Activated naive CD4-positive, alpha-beta T cell treated with anti-CD3 and anti-CD28 coated beads, Interleukin-2, amount 10 ng/mL, durations not matched to agents 7 days and 5 days (primary cell): ENCODE results near the gene PRKN.

Experiments
- CTCF ChIA-PET: fragments of 350-600 bp; sonication (Branson Sonifier 250); formaldehyde crosslinking; loops from one replicate; lab custom pipeline; 2021; ENCODE audit warnings: antibody characterized with exemption; lab: Charles Lee
- DNase-seq: peaks from one replicate; pipeline ENCODE4 v3.0.0-alpha.2; 2020
- H3K27ac Mint-ChIP-seq: one replicate; pipeline ENCODE4 v1.8.0; 2021; ENCODE audit warnings: mild to moderate bottlenecking, moderate library complexity, mixed read lengths
- H3K27me3 Mint-ChIP-seq: one replicate; pipeline ENCODE4 v1.8.0; 2021; ENCODE audit warnings: mild to moderate bottlenecking, mixed read lengths
- H3K36me3 Mint-ChIP-seq: one replicate; pipeline ENCODE4 v1.8.0; 2021; ENCODE audit warnings: mixed read lengths
- H3K4me1 Mint-ChIP-seq: one replicate; pipeline ENCODE4 v1.8.0; 2021; ENCODE audit warnings: mixed read lengths
- H3K4me3 Mint-ChIP-seq: one replicate; pipeline ENCODE4 v1.8.0; 2021; ENCODE audit warnings: mild to moderate bottlenecking, moderate library complexity, mixed read lengths
- H3K9me3 Mint-ChIP-seq: one replicate; pipeline ENCODE4 v1.8.0; 2021; ENCODE audit warnings: mixed read lengths

The PRKN gene

GRCh38 chr6:161365633-161366032 is 1361.9 kb downstream of the PRKN start:
- H3K27me3 Mint-ChIP-seq, result no peaks in the 10 kb centered on the region
- H3K4me1 Mint-ChIP-seq, result no peaks in the 10 kb centered on the region
- H3K27ac Mint-ChIP-seq, result no peak overlapping the region
- H3K36me3 Mint-ChIP-seq, result no peaks in the 10 kb centered on the region
- no peak overlapping the region for H3K4me3 Mint-ChIP-seq
- CTCF ChIA-PET, result interaction anchor here (2.0 kb wide), 1 partner anchor 434 kb away, joined by 7 read pairs; no protein-coding TSS in a partner anchor
- DNase-seq, result no peak
- H3K9me3 Mint-ChIP-seq, result peaks cover 4% of the 10 kb centered on the region

GRCh38 chr6:161363286-161363685 is 1364.3 kb downstream of the PRKN start:
- no peak for DNase-seq
- peaks cover 4% of the 10 kb centered on the region for H3K9me3 Mint-ChIP-seq
- CTCF ChIA-PET, result no interaction called here
- H3K36me3 Mint-ChIP-seq, result no peaks in the 10 kb centered on the region
- no peaks in the 10 kb centered on the region for H3K4me1 Mint-ChIP-seq
- H3K27me3 Mint-ChIP-seq, result no peaks in the 10 kb centered on the region
- no peak overlapping the region for H3K27ac Mint-ChIP-seq
- no peak overlapping the region for H3K4me3 Mint-ChIP-seq

GRCh38 chr6:161362266-161362665 is 1365.3 kb downstream of the PRKN start:
- H3K4me1 Mint-ChIP-seq, result no peaks in the 10 kb centered on the region
- CTCF ChIA-PET, result no interaction called here
- DNase-seq, result no peak
- H3K27me3 Mint-ChIP-seq, result no peaks in the 10 kb centered on the region
- no peak overlapping the region for H3K27ac Mint-ChIP-seq
- H3K36me3 Mint-ChIP-seq, result no peaks in the 10 kb centered on the region
- no peak overlapping the region for H3K4me3 Mint-ChIP-seq
- H3K9me3 Mint-ChIP-seq, result peaks cover 4% of the 10 kb centered on the region

GRCh38 chr6:161361529-161361928 is 1366.0 kb downstream of the PRKN start:
- H3K4me3 Mint-ChIP-seq, result no peak overlapping the region
- no peak overlapping the region for H3K27ac Mint-ChIP-seq
- H3K27me3 Mint-ChIP-seq, result no peaks in the 10 kb centered on the region
- no peak for DNase-seq
- H3K4me1 Mint-ChIP-seq, result peaks cover 3% of the 10 kb centered on the region
- no peaks in the 10 kb centered on the region for H3K36me3 Mint-ChIP-seq
- CTCF ChIA-PET, result interaction anchor here (1.2 to 1.6 kb wide), 2 partner anchors 12 to 206 kb away, joined by 3 to 4 read pairs; no protein-coding TSS in a partner anchor
- H3K9me3 Mint-ChIP-seq, result peaks cover 4% of the 10 kb centered on the region

- Mint-ChIP-seq H3K9me3 (peaks cover 4% of the 10 kb centered on the region), H3K27me3 (no peaks in the 10 kb centered on the region), H3K4me1 (peaks cover 5% of the 10 kb centered on the region), H3K27ac (no peak overlapping the region), H3K36me3 (no peaks in the 10 kb centered on the region), H3K4me3 (no peak overlapping the region)
- DNase-seq, result no peak
- CTCF ChIA-PET, result interaction anchor here (1.1 to 1.6 kb wide), 3 partner anchors 11 to 205 kb away, joined by 3 to 11 read pairs (median 4); no protein-coding TSS in a partner anchor
Measured at GRCh38 chr6:161360520-161360919, 1367.0 kb downstream of the PRKN start.

- Mint-ChIP-seq H3K4me3 (no peak overlapping the region), H3K4me1 (peaks cover 5% of the 10 kb centered on the region), H3K27ac (no peak overlapping the region), H3K27me3 (no peaks in the 10 kb centered on the region), H3K9me3 (peaks cover 4% of the 10 kb centered on the region), H3K36me3 (no peaks in the 10 kb centered on the region)
- DNase-seq, result no peak
- CTCF ChIA-PET, result interaction anchor here (0.6 kb wide), 1 partner anchor 366 kb away, joined by 4 read pairs; no protein-coding TSS in a partner anchor
Measured at GRCh38 chr6:161359618-161359945, 1368.0 kb downstream of the PRKN start.

GRCh38 chr6:161356167-161356854 is 1371.3 kb downstream of the PRKN start:
- no peak overlapping the region for H3K4me3 Mint-ChIP-seq
- peaks cover 8% of the 10 kb centered on the region for H3K4me1 Mint-ChIP-seq
- H3K36me3 Mint-ChIP-seq, result no peaks in the 10 kb centered on the region
- no peak overlapping the region for H3K27ac Mint-ChIP-seq
- DNase-seq, result no peak
- CTCF ChIA-PET, result interaction anchor here (0.9 to 1.4 kb wide), 2 partner anchors 13 to 14 kb away, joined by 4 read pairs; no protein-coding TSS in a partner anchor
- H3K27me3 Mint-ChIP-seq, result no peaks in the 10 kb centered on the region
- no peaks in the 10 kb centered on the region for H3K9me3 Mint-ChIP-seq

- DNase-seq, result no peak
- Mint-ChIP-seq H3K4me3 (no peak overlapping the region), H3K36me3 (no peaks in the 10 kb centered on the region), H3K27ac (no peak overlapping the region), H3K9me3 (no peaks in the 10 kb centered on the region), H3K27me3 (no peaks in the 10 kb centered on the region), H3K4me1 (peaks cover 8% of the 10 kb centered on the region)
- CTCF ChIA-PET, result interaction anchor here (0.9 to 1.4 kb wide), 2 partner anchors 13 to 15 kb away, joined by 4 read pairs; no protein-coding TSS in a partner anchor
Measured at GRCh38 chr6:161355696-161356095, 1371.9 kb downstream of the PRKN start.

- DNase-seq, result no peak
- H3K4me3 Mint-ChIP-seq, result no peak overlapping the region
- CTCF ChIA-PET, result interaction anchor here (1.4 kb wide), 1 partner anchor 14 kb away, joined by 4 read pairs; no protein-coding TSS in a partner anchor
- no peaks in the 10 kb centered on the region for H3K9me3 Mint-ChIP-seq
- no peaks in the 10 kb centered on the region for H3K36me3 Mint-ChIP-seq
- H3K4me1 Mint-ChIP-seq, result peaks cover 8% of the 10 kb centered on the region
- no peaks in the 10 kb centered on the region for H3K27me3 Mint-ChIP-seq
- H3K27ac Mint-ChIP-seq, result no peak overlapping the region
Measured at GRCh38 chr6:161354956-161355355, 1372.6 kb downstream of the PRKN start.

GRCh38 chr6:161354276-161354840 is 1373.2 kb downstream of the PRKN start:
- CTCF ChIA-PET, result interaction anchor here (0.9 kb wide), 1 partner anchor 93 kb away, joined by 3 read pairs; no protein-coding TSS in a partner anchor
- H3K9me3 Mint-ChIP-seq, result no peaks in the 10 kb centered on the region
- H3K27ac Mint-ChIP-seq, result no peak overlapping the region
- H3K36me3 Mint-ChIP-seq, result no peaks in the 10 kb centered on the region
- H3K4me1 Mint-ChIP-seq, result peaks cover 8% of the 10 kb centered on the region
- no peaks in the 10 kb centered on the region for H3K27me3 Mint-ChIP-seq
- no peak overlapping the region for H3K4me3 Mint-ChIP-seq
- DNase-seq, result no peak

- Mint-ChIP-seq H3K27me3 (no peaks in the 10 kb centered on the region), H3K9me3 (no peaks in the 10 kb centered on the region), H3K27ac (no peak overlapping the region), H3K4me3 (no peak overlapping the region), H3K4me1 (peaks cover 8% of the 10 kb centered on the region), H3K36me3 (no peaks in the 10 kb centered on the region)
- DNase-seq, result no peak
- CTCF ChIA-PET, result interaction anchor here (0.7 to 1.0 kb wide), 3 partner anchors 18 to 92 kb away, joined by 3 read pairs; no protein-coding TSS in a partner anchor
Measured at GRCh38 chr6:161353208-161353613, 1374.4 kb downstream of the PRKN start.

GRCh38 chr6:161351858-161352257 is 1375.7 kb downstream of the PRKN start:
- no peaks in the 10 kb centered on the region for H3K27me3 Mint-ChIP-seq
- CTCF ChIA-PET, result no interaction called here
- no peak overlapping the region for H3K4me3 Mint-ChIP-seq
- H3K27ac Mint-ChIP-seq, result no peak overlapping the region
- H3K4me1 Mint-ChIP-seq, result peaks cover 8% of the 10 kb centered on the region
- no peak for DNase-seq
- no peaks in the 10 kb centered on the region for H3K36me3 Mint-ChIP-seq
- H3K9me3 Mint-ChIP-seq, result no peaks in the 10 kb centered on the region

- H3K4me3 Mint-ChIP-seq, result no peak overlapping the region
- H3K27me3 Mint-ChIP-seq, result no peaks in the 10 kb centered on the region
- DNase-seq, result no peak
- CTCF ChIA-PET, result no interaction called here
- H3K27ac Mint-ChIP-seq, result peak overlapping the region; percentile 4
- no peaks in the 10 kb centered on the region for H3K9me3 Mint-ChIP-seq
- H3K36me3 Mint-ChIP-seq, result no peaks in the 10 kb centered on the region
- H3K4me1 Mint-ChIP-seq, result peaks cover 4% of the 10 kb centered on the region
Measured at GRCh38 chr6:161349886-161350285, 1377.7 kb downstream of the PRKN start.

GRCh38 chr6:161348628-161348994 is 1379.0 kb downstream of the PRKN start:
- Mint-ChIP-seq H3K27me3 (no peaks in the 10 kb centered on the region), H3K4me3 (no peak overlapping the region), H3K27ac (no peak overlapping the region), H3K9me3 (no peaks in the 10 kb centered on the region), H3K36me3 (no peaks in the 10 kb centered on the region), H3K4me1 (peaks cover 4% of the 10 kb centered on the region)
- no peak for DNase-seq
- CTCF ChIA-PET, result no interaction called here
